Measurements from ENCODE around the gene PARD6A. TPM values are rescaled to one million over a fixed set of nuclear protein-coding genes. Genes with fewer than 3 reads are reported as not detected.

PARD6A gene
- polyA plus RNA-seq, 1 donor (not counting 4 experiments of a cell fraction or from before 2014, with no cell fraction given), result 0.20 TPM

- peak within 1 kb of the TSS; percentile 98 for H2AFZ ChIP-seq (ENCODE audit: control insufficient read depth, low read length)
- peak within 1 kb of the TSS; percentile 81 for H3K27ac ChIP-seq (ENCODE audit: control insufficient read depth, insufficient read depth, low read length)
- peaks cover 6% of the 10 kb centered on the region for H3K27me3 ChIP-seq (ENCODE audit: control insufficient read depth, extremely low read depth, insufficient read depth, low read length)
- peaks cover 9% of the 10 kb centered on the region for H3K4me1 ChIP-seq (ENCODE audit: control insufficient read depth, extremely low read depth, insufficient read depth, low read length)
- FAIRE-seq, result no peak
- peaks cover 1 to 9% of the 10 kb centered on the region in 2 experiments for H3K36me3 ChIP-seq (ENCODE audit: control insufficient read depth in 2 of 2, extremely low read depth in 1 of 2, insufficient read depth in 2 of 2, low read length in 2 of 2)
- peak within 1 kb of the TSS; percentile 96 for H3K4me2 ChIP-seq (ENCODE audit: control insufficient read depth, extremely low read depth, insufficient read depth, low read depth, low read length)
- peak; percentile 63 for DNase-seq (ENCODE audit: low read depth, low spot score)
- peak within 1 kb of the TSS; percentile 82 to 98 (median 85) for H3K4me3 ChIP-seq (ENCODE audit: control insufficient read depth in 2 of 3, extremely low read depth in 1 of 3, insufficient read depth in 2 of 3, low read depth in 1 of 3, low read length in 3 of 3)
- no peaks in the 10 kb centered on the region for H4K20me1 ChIP-seq (ENCODE audit: control insufficient read depth, extremely low read depth, insufficient read depth, low read length)
- TF ChIP-seq CTCF (optimal IDR thresholded peaks at IDR 0.05 in 1 of 3, IDR thresholded peaks at IDR 0.05 in 1 of 3, conservative IDR thresholded peaks at IDR 0.05 in 1 of 3; ENCODE audit: extremely low read depth in 1 of 3, insufficient read depth in 2 of 3, low read length in 3 of 3) (no peak), EZH2 (IDR thresholded peaks at IDR 0.05; ENCODE audit: low read length) (no peak)
- dilution Hi-C loops (cut with MboI; ENCODE audit: extremely low pct_ligation_motif_present, low sequenced_read_pairs), result no loop called here
- H3K9me3 ChIP-seq (ENCODE audit: control insufficient read depth, low read depth, low read length), result no peaks in the 10 kb centered on the region
- H3K9ac ChIP-seq (ENCODE audit: control insufficient read depth, extremely low read depth, insufficient read depth, low read length), result peak within 1 kb of the TSS; percentile 81
- H3K9me1 ChIP-seq (ENCODE audit: control insufficient read depth, extremely low read depth, insufficient read depth, low read length), result no peaks in the 10 kb centered on the region
- H3K79me2 ChIP-seq (ENCODE audit: control insufficient read depth, insufficient read depth, low read length), result peaks cover 12% of the 10 kb centered on the region
Measured at GRCh38 chr16:67659675-67660563, 841 bp upstream of the PARD6A start, which contains the start of gene ACD. Gene ACD (minus strand): TSS chr16:67660260. CDS start chr16:67660220, 40 bp downstream.

GRCh38 chr16:67661101-67661761, 471 bp downstream of the PARD6A start:
- dilution Hi-C loops (cut with MboI; ENCODE audit: extremely low pct_ligation_motif_present, low sequenced_read_pairs), result no loop called here
- TF ChIP-seq CTCF (optimal IDR thresholded peaks at IDR 0.05 in 1 of 3, IDR thresholded peaks at IDR 0.05 in 1 of 3, conservative IDR thresholded peaks at IDR 0.05 in 1 of 3; ENCODE audit: extremely low read depth in 1 of 3, insufficient read depth in 2 of 3, low read length in 3 of 3) (no peak), EZH2 (IDR thresholded peaks at IDR 0.05; ENCODE audit: low read length) (no peak)
- Histone ChIP-seq H3K4me3 (ENCODE audit: control insufficient read depth in 2 of 3, extremely low read depth in 1 of 3, insufficient read depth in 2 of 3, low read depth in 1 of 3, low read length in 3 of 3) (peak overlapping the region in 1 of 3 experiments; percentile 98), H4K20me1 (ENCODE audit: control insufficient read depth, extremely low read depth, insufficient read depth, low read length) (no peaks in the 10 kb centered on the region), H3K27ac (ENCODE audit: control insufficient read depth, insufficient read depth, low read length) (no peak overlapping the region), H3K9ac (ENCODE audit: control insufficient read depth, extremely low read depth, insufficient read depth, low read length) (no peak overlapping the region), H3K4me2 (ENCODE audit: control insufficient read depth, extremely low read depth, insufficient read depth, low read depth, low read length) (peak overlapping the region; percentile 96), H3K4me1 (ENCODE audit: control insufficient read depth, extremely low read depth, insufficient read depth, low read length) (peaks cover 9% of the 10 kb centered on the region), H3K27me3 (ENCODE audit: control insufficient read depth, extremely low read depth, insufficient read depth, low read length) (no peaks in the 10 kb centered on the region), H3K36me3 (ENCODE audit: control insufficient read depth in 2 of 2, extremely low read depth in 1 of 2, insufficient read depth in 2 of 2, low read length in 2 of 2) (peaks cover 1 to 9% of the 10 kb centered on the region in 2 experiments), H3K9me3 (ENCODE audit: control insufficient read depth, low read depth, low read length) (no peaks in the 10 kb centered on the region), H3K9me1 (ENCODE audit: control insufficient read depth, extremely low read depth, insufficient read depth, low read length) (no peaks in the 10 kb centered on the region), H2AFZ (ENCODE audit: control insufficient read depth, low read length) (no peak overlapping the region), H3K79me2 (ENCODE audit: control insufficient read depth, insufficient read depth, low read length) (peaks cover 12% of the 10 kb centered on the region)
- DNase-seq (ENCODE audit: low read depth, low spot score), result no peak
- no peak for FAIRE-seq

Measured in keratinocyte (primary cell).